Posterior cingulate gyrus (tissue), 11 donors: Measurements from ENCODE around the gene CALHM6.

ENCODE experiments used
- DNase-seq, 10 donors: peaks; one replicate each; pipeline versions ENCODE4 v3.0.0 to v3.0.0-alpha.2; 2020 to 2021; ENCODE audit warnings: mixed read lengths in 3 of 10
- intact Hi-C: fragments of 100-400 bp; cut with DNase I; formaldehyde crosslinking; loops from one replicate; pipeline ENCODE4 v1.15.1; 2023

CALHM6 gene

GRCh38 chr6:116461331-116461931, at the start of gene CALHM6:
Gene CALHM6 (plus strand): TSS chr6:116461375. CDS start chr6:116461930, 555 bp downstream.
- no peak for DNase-seq
- intact Hi-C loops = no loop called here

GRCh38 chr6:116412270-116412669, 48.9 kb upstream of the CALHM6 start:
- DNase-seq = no peak
- intact Hi-C loops = no loop called here

GRCh38 chr6:116413357-116413756, 47.8 kb upstream of the CALHM6 start:
- DNase-seq = no peak
- intact Hi-C loops = no loop called here

- DNase-seq = no peak
- intact Hi-C loops = no loop called here
These were observed 43.5 kb upstream of the CALHM6 start for GRCh38 chr6:116417661-116418060.

- DNase-seq = no peak
- intact Hi-C loops = no loop called here
These were observed 41.9 kb upstream of the CALHM6 start for GRCh38 chr6:116419069-116419786.

DNA sequence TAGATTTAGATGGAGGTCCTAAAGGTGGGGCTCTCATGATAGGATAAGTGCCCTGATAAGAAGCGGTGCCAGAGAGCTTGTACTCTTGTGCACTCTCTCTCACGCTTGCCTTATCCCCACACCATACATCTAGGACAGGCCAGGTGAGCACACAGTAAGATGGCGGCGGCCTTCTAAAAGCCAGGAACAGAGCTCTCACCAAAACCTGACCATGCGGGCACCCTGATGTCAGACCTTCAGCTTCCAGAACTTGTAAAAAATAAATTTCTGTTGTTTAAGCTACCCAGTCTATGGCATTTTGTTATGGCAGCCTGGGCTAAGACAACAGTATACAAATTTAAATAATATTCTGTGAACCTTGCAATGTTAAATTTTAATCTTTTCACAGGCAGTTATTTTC, 40.8 kb upstream of the CALHM6 start:
- intact Hi-C loops = no loop called here

DNA sequence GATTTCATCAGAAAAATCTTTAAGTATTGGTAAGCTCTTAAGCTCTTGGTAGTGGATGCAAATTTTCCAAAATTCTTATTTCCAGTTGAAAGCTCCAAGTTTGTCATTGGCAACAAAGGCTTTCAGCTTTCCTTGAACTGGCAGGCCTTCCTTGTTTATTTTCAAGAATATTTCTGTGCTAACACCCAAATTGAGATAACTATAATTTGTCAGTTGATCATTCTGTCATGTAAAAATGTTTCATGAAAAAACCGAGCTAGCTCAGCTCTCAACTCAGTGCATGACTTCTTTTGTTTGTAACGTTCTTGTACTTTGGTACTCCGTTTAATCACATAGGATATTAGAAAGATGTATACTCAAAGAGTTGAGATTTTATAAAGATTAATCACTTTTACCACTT, 38.9 kb upstream of the CALHM6 start:
- no peak for DNase-seq
- intact Hi-C loops = no loop called here

More for the DNA sequence above, 40.8 kb upstream of the CALHM6 start:
- DNase-seq = no peak

- DNase-seq = no peak
- intact Hi-C loops = no loop called here
These were observed 37.2 kb upstream of the CALHM6 start for GRCh38 chr6:116424001-116424400.

DNA sequence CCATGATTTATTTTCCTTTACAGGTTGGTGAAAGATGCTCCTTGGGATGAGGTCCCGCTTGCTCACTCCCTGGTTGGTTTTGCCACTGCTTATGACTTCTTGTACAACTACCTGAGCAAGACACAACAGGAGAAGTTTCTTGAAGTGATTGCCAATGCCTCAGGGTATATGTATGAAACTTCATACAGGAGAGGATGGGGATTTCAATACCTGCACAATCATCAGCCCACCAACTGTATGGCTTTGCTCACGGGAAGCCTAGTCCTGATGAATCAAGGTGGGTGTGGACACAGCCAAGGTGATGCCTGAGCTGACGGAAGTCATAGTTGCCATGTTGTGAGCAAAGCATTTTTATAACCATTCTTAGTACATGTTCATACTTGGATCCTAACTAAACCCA, 34.6 kb upstream of the CALHM6 start:
- DNase-seq = no peak
- intact Hi-C loops = no loop called here

DNA sequence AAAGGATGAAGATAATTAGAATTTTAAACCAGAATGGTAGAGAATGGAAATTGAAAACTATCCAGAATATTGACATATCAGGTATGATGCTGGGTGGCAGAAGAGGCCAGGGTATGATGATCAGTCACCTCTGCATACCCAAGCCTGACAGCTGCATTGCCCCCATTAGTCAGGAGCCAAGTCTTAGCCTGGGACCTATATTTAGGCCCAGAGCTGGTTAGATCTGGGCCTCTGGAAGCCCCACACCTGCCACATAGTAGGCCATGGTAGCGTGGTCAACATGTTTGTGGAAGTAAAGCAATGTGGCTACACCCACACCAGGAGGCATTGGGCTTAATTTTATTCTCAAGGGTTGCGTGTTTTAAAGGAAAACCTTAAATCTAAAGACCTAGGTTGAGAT, 32.1 kb upstream of the CALHM6 start:
- DNase-seq = no peak

DNA sequence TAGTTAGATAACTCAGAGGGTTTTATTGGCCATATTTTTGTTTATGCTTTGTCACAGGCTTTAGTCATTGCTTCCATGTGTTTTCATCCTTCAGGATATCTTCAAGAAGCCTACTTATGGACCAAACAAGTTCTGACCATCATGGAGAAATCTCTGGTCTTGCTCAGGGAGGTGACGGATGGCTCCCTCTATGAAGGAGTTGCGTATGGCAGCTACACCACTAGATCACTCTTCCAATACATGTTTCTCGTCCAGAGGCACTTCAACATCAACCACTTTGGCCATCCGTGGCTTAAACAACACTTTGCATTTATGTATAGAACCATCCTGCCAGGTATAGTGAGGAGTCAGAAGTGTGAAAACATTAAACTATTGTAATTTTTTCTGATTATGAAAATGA, 30.3 kb upstream of the CALHM6 start:
- intact Hi-C loops = no loop called here
- DNase-seq = no peak

More for the DNA sequence above, 32.1 kb upstream of the CALHM6 start:
- intact Hi-C loops = no loop called here

DNA sequence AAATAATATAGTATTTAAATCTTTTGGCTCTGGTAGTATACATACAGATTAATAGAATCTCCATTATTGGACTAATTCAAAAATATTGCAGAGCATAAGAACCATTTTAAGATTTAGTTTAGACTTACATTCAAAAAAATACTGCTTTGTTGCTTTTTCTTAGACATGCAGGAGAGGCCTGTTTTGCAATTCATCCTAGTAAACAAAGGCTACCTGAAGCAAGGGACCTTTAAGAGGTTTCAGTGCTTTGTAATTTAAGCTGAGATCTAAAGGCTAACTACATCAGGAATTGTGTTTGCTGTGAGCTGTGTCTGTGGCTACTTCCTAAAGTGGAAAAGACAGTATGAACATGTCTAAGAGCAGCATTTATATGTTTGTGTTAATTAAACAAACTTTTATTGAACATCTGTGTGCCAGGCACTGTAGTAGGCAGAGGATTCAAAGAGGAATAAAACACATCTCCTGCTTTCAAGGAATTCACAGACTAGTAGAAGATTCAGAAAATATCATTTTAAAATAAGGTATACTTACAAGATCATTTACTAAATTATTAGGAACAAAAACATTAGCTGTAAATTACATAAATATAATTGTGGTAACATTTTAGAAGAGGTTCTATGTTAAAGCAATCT, 29.1 kb upstream of the CALHM6 start:
- DNase-seq = no peak
- intact Hi-C loops = no loop called here

DNA sequence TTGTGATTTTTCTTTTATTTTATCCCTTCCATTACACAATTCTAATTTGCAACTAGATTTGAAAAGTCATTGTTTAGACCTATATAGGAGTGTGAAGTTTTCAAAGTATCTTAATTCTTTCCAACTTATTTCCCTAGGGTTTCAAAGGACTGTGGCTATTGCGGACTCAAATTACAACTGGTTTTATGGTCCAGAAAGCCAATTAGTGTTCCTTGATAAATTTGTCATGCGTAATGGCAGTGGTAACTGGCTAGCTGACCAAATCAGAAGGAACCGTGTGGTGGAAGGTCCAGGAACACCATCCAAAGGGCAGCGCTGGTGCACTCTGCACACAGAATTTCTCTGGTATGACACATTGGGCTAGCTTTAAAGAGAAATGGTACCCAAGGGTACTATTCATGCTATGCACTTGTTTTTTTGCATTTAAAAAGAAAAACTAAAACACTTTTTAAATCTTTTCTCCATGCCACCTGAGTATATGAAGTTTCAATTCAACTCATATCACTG, 27.9 kb upstream of the CALHM6 start:
- intact Hi-C loops = no loop called here
- no peak for DNase-seq

DNA sequence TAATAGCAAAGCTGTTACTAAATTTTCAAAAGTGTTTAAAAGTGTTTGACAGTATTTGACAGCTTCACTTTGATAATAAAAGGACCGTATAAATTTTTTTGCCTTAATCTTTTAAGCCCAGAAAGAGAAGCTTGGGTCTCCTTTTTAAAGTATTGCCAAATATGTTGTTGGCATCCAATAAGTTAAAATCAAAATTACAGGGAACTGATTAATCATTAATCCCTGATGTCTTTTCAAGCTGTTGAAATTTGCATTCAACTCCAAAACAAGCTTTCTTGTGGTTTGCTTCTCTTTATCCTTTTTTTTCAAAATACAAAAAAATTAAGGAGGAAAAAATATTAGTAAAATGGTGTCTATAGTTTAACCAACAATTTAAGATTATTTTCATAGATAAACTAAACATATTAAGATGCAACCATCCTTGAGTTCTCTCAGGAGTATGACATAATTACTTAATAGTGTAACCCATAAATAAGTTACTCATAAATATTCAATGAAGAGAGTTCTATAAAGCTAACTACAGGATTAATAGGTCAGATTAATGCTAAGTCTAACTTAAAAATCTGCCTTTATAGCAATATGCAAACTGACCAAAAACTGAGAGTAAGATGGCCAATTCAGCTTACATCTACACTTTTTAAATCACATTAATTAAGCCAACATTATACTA, 27.0 kb upstream of the CALHM6 start:
- no peak for DNase-seq
- intact Hi-C loops = no loop called here

GRCh38 chr6:116436586-116436985, 24.6 kb upstream of the CALHM6 start:
- DNase-seq = no peak
- intact Hi-C loops = no loop called here

- intact Hi-C loops = no loop called here
- DNase-seq = no peak
These were observed 23.5 kb upstream of the CALHM6 start for GRCh38 chr6:116437656-116438055.

DNA sequence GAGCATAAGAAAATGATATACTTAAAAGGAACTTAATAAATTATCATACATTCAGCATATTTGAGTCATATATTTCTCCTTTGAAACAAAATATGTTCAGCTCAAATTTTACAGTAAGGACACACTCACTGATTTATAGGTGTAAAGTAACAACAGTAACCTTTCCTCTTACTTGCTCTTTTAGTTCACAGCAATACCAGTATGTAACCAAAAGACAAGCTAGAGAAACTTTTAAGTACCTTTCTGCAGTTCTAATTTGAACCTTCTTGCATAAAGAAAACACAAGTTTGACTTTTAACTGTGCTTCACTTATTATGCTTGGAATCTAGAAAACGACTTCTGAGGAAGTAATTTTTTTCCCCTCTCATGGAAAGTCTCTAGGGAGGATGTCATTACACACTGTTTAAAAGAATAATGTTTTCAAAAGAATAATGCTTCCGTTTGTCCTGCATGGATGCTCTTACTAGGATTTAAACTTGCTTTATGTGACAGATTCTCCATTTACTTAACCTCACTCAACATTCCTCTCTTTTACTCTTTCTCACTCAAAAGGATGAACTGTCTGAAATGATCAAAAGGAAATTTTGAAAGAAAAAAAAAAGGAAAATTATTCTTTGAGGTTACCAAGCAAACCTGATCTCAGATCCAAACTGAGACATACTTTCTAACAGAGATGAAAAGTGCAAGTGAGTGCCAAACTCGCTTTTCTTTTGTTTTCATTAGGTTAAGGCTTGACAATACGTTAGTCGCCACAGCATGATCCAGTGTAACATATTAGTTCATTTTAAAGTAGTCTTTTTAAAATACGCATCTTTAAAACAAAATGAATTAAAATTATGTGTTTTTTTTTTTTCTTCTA, 22.4 kb upstream of the CALHM6 start:
- DNase-seq = no peak
- intact Hi-C loops = no loop called here

GRCh38 chr6:116439522-116440051, 21.6 kb upstream of the CALHM6 start:
- intact Hi-C loops = no loop called here
- no peak for DNase-seq

GRCh38 chr6:116443105-116443504, 18.1 kb upstream of the CALHM6 start:
- intact Hi-C loops = no loop called here
- no peak for DNase-seq

DNA sequence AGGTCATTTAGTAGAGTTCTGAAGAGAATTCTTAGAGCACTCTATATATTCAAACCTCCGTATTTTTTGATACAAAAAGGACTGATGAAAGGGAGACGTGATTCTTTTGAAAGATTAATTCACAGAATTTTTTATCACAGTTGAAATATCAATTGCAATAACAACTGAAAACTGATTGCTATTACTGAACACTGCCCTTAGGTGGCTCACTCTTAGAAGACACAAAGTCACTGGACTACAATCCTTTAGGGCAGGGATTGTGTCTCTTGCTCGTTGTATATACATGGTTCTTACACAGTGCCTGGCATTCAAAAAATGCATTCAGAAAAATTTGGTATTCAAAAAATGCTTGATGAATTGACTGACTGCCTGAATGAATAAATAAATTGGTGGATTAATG, 17.1 kb upstream of the CALHM6 start:
- no peak for DNase-seq
- intact Hi-C loops = no loop called here
